Lower leg skin (tissue), 3 donors: ENCODE data around the gene FOXP1.

Experiments
- CTCF ChIP-seq, 3 donors: fragments of 450-650 bp; IDR thresholded peaks; one replicate each; pipeline ENCODE4 v1.5.1; 2016; ENCODE audit warnings: antibody characterized with exemption in 3 of 3, mild to moderate bottlenecking in 3 of 3, moderate library complexity in 2 of 3
- POLR2A ChIP-seq, 2 donors: fragments of 450-650 bp; IDR thresholded peaks; one replicate each; pipeline ENCODE4 v1.6.1; 2016 to 2017; ENCODE audit warnings: antibody characterized with exemption in 2 of 2, mild to moderate bottlenecking in 1 of 2, moderate library complexity in 1 of 2

- TF ChIP-seq CTCF (IDR thresholded peaks at IDR 0.05) (no peak), POLR2A (IDR thresholded peaks at IDR 0.05) (no peak)
These were observed 437.6 kb downstream of the FOXP1 start for GRCh38 chr3:71145954-71146353.
